Activated T-helper 1 cell treated with anti-CD3 and anti-CD28 coated beads, Interleukin-12 subunit alpha, Interleukin-12 subunit beta, Interleukin-2, Interleukin-4 antibody, amounts not matched to agents 30 ng/mL and 10 ng/mL and 1 ng/mL, durations not matched to agents 14 hours and 24 hours and 36 hours (primary cell): Measurements from ENCODE around the gene HES5. TPM values are rescaled to one million over a fixed set of nuclear protein-coding genes. Genes with fewer than 3 reads are reported as not detected.

ENCODE experiments used
- DNase-seq: peaks from one replicate; pipeline ENCODE4 v3.0.0; 2021; ENCODE audit warnings: low spot score
- H3K27ac Mint-ChIP-seq: one replicate; pipeline ENCODE4 v1.8.0; 2021; ENCODE audit warnings: mild to moderate bottlenecking, mixed read lengths
- H3K27me3 Mint-ChIP-seq: one replicate; pipeline ENCODE4 v1.8.0; 2022; ENCODE audit warnings: mild to moderate bottlenecking, moderate library complexity, mixed read lengths; ENCODE audit not compliant: insufficient read depth
- H3K36me3 Mint-ChIP-seq: one replicate; pipeline ENCODE4 v1.8.0; 2021; ENCODE audit warnings: low read depth, mixed read lengths
- H3K4me1 Mint-ChIP-seq: one replicate; pipeline ENCODE4 v1.8.0; 2021; ENCODE audit warnings: low read depth, mixed read lengths
- H3K4me3 Mint-ChIP-seq: one replicate; pipeline ENCODE4 v1.8.0; 2021; ENCODE audit warnings: mild to moderate bottlenecking, moderate library complexity, mixed read lengths
- H3K9me3 Mint-ChIP-seq: one replicate; pipeline ENCODE4 v1.8.0; 2021; ENCODE audit warnings: mixed read lengths
- intact Hi-C: fragments of 100-400 bp; cut with micrococcal nuclease; formaldehyde crosslinking; loops from one replicate; pipeline ENCODE4 v1.15.1; 2024
- total RNA-seq: library from RNA; stranded (reverse); gene quantifications from 2 replicates; pipeline ENCODE4 v1.2.3, GENCODE V29; 2022

The HES5 gene
- total RNA-seq, 1 donor from 2014 or later, result not detected

DNA sequence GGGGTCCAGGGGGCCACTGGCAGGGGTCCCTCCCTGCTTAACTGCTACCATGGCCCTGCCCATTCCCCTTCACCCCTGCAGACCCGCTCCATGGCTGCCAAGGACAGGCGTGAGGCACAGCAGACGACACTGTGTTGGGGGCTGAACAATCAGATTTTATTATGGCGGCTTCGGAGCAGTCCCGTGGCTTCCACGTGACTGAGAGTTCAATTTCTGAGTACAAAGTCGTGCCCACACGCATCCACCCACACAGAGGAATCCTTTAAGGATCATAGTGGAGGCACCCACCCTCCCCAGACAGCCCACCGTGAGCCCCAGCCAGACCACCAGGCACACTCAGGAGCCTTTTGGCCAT is 1.5 kb downstream of the HES5 start:
- H3K4me1 Mint-ChIP-seq, result peaks cover 24% of the 10 kb centered on the region
- H3K4me3 Mint-ChIP-seq, result no peak overlapping the region
- no peak overlapping the region for H3K27ac Mint-ChIP-seq
- intact Hi-C loops, result loop anchor here (10.0 kb wide), 3 partner anchors 234 to 394 kb away; no protein-coding TSS in a partner anchor
- H3K9me3 Mint-ChIP-seq, result no peaks in the 10 kb centered on the region
- peaks cover 25% of the 10 kb centered on the region for H3K27me3 Mint-ChIP-seq
- no peak for DNase-seq
- no peaks in the 10 kb centered on the region for H3K36me3 Mint-ChIP-seq

DNA sequence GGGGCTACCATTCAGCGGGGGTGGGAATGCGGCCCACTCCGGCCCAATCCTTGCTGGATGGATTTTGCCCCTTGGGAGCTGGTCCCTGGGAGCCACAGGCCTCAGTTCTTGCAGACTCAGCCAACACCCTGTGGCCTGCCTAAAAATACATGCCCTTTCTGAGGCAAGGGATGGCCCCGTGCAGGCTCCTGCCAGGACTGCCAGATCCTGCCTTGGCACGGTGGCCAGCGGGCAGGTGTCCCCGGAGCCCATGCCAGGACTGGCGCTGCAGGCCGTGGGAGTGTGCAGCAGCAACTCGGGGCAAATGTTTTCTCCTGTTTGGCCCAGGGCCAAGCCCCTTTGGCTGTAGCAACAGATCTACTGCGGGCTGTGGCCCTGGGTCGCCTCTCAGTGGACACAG is 2.0 kb downstream of the HES5 start:
- Mint-ChIP-seq H3K4me3 (no peak overlapping the region), H3K27ac (no peak overlapping the region), H3K9me3 (no peaks in the 10 kb centered on the region), H3K4me1 (peaks cover 30% of the 10 kb centered on the region), H3K27me3 (peaks cover 22% of the 10 kb centered on the region), H3K36me3 (no peaks in the 10 kb centered on the region)
- DNase-seq, result no peak
- intact Hi-C loops, result loop anchor here (10.0 kb wide), 3 partner anchors 233 to 393 kb away; no protein-coding TSS in a partner anchor

- Mint-ChIP-seq H3K4me1 (peaks cover 35% of the 10 kb centered on the region), H3K36me3 (no peaks in the 10 kb centered on the region), H3K9me3 (no peaks in the 10 kb centered on the region), H3K4me3 (no peak overlapping the region), H3K27ac (no peak overlapping the region), H3K27me3 (peaks cover 19% of the 10 kb centered on the region)
- intact Hi-C loops, result loop anchor here (2.0 to 10.0 kb wide), 4 partner anchors 233 to 393 kb away; no protein-coding TSS in a partner anchor
- no peak for DNase-seq
Measured at GRCh38 chr1:2527556-2527860, 2.6 kb downstream of the HES5 start.

- H3K4me1 Mint-ChIP-seq, result peaks cover 38% of the 10 kb centered on the region
- peak overlapping the region; percentile 48 for H3K4me3 Mint-ChIP-seq
- intact Hi-C loops, result loop anchor here (1.0 to 10.0 kb wide), 10 partner anchors 20 to 392 kb away; partner anchors contain the start of genes MORN1, PEX10, PRXL2B and RER1
- DNase-seq, result peak; percentile 41
- H3K36me3 Mint-ChIP-seq, result no peaks in the 10 kb centered on the region
- peaks cover 19% of the 10 kb centered on the region for H3K27me3 Mint-ChIP-seq
- peak overlapping the region; percentile 50 for H3K27ac Mint-ChIP-seq
- H3K9me3 Mint-ChIP-seq, result no peaks in the 10 kb centered on the region
Measured at GRCh38 chr1:2526824-2527555, 3.1 kb downstream of the HES5 start.

DNA sequence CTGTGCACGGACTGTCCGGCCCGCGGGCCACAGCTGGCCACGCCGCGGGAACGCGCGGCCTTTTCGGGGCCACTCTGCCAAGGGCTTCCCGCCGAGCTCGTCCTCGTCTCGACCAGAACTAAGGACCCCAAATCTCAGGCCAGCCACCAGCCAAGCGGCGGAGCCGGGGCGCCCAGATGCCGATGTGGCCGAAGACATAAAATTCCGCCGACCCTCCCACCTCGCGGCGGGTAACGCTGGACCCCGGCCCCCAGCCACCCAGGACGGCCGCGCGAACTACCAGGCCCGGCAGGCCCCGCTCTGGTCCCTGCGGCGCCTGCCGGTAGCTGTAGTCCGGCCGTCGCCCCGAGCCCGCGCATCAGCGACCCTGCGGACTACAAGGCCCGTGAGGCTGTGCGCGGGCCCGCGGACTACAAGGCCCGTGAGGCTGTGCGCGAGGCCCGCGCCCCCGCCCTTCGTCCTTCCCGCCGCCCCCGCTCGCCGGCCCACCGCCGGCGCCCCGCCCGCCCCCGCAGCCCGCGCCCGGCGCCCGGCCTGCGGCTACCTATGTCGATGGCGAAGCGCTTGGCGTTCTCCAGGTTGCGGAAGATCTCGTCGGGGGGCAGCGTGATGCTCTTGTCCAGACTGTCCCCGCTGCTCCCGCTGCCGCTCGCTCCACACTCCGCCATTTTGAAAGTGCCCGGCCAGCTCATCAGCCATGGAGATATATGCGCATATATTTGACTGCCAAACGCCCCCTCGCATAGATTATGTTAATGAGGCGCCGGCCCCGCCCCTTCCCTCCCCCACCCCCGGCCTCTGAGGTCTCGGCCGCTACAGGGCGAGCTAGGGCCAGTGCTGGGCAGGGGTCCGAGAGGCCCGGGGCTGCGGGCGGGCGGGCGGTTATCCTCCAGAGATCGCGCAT is 3.9 kb downstream of the HES5 start, which contains the start of gene PANK4:
PANK4 (minus strand) TSS at position 677 of the 904 bp plus-strand sequence; CDS start at position 668, 9 bp downstream.
- peaks cover 38% of the 10 kb centered on the region for H3K4me1 Mint-ChIP-seq
- intact Hi-C loops, result loop anchor here (1.0 to 10.0 kb wide), 10 partner anchors 21 to 391 kb away; partner anchors contain the start of genes MORN1, PEX10, PRXL2B and RER1
- H3K36me3 Mint-ChIP-seq, result peaks cover under 1% of the 10 kb centered on the region
- peak; percentile 86 for DNase-seq
- H3K4me3 Mint-ChIP-seq, result peak within 1 kb of the TSS; percentile 94
- peaks cover 15% of the 10 kb centered on the region for H3K27me3 Mint-ChIP-seq
- peak within 1 kb of the TSS; percentile 98 for H3K27ac Mint-ChIP-seq
- no peaks in the 10 kb centered on the region for H3K9me3 Mint-ChIP-seq

- intact Hi-C loops, result loop anchor here (10.0 kb wide), 3 partner anchors 231 to 391 kb away; no protein-coding TSS in a partner anchor
Measured at GRCh38 chr1:2525572-2525919, 4.5 kb downstream of the HES5 start.

DNA sequence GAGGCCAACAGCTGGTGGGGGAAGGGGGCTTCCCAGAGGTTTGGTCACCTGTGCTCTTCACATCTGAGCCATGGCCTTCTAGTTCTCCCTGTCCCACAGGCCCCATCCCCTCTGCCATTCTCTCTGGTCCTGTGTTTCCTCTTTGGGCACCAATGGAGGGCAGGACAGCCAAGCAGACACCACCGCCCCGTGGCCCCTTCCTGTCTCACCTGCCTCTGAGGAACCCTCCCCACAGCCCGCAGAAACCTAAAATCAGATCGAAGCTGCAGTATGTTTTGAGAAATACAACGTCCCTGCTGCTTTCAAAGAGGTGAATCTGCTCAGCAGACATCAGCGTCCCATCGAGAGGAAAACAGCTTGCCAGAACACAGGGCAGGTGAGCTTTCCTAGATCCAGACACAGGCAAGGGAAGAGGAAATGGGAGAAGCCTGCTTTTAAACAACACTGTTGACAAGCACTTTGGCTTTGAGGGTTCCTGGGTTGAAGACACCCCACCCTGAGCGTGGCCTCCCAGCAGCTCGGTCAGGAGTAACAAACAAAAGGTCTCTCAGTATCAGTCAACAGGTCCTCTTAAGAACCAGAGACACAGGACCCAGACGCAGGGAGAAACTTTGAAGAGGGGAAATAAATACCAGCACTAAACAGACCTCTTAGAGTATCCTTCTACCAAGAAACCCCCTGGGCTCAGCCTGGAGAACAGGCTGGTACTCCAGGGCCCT is 6.0 kb downstream of the HES5 start:
- Mint-ChIP-seq H3K4me3 (peak overlapping the region; percentile 94), H3K9me3 (no peaks in the 10 kb centered on the region), H3K27ac (peak overlapping the region; percentile 93), H3K4me1 (peaks cover 38% of the 10 kb centered on the region), H3K36me3 (peaks cover 8% of the 10 kb centered on the region), H3K27me3 (peaks cover 11% of the 10 kb centered on the region)
- intact Hi-C loops, result loop anchor here (10.0 kb wide), 3 partner anchors 229 to 389 kb away; no protein-coding TSS in a partner anchor
- peak; percentile 53 for DNase-seq

More at GRCh38 chr1:2525572-2525919, 4.5 kb downstream of the HES5 start:
- Mint-ChIP-seq H3K9me3 (no peaks in the 10 kb centered on the region), H3K4me1 (peaks cover 38% of the 10 kb centered on the region), H3K4me3 (peak overlapping the region; percentile 94), H3K27me3 (peaks cover 11% of the 10 kb centered on the region), H3K27ac (peak overlapping the region; percentile 93), H3K36me3 (peaks cover 6% of the 10 kb centered on the region)
- DNase-seq, result no peak

- DNase-seq, result no peak
Measured at GRCh38 chr1:2523191-2523890, 6.7 kb downstream of the HES5 start.

GRCh38 chr1:2522230-2522629 is 7.8 kb downstream of the HES5 start:
- peaks cover 37% of the 10 kb centered on the region for H3K4me1 Mint-ChIP-seq
- H3K9me3 Mint-ChIP-seq, result no peaks in the 10 kb centered on the region
- intact Hi-C loops, result loop anchor here (10.0 kb wide), 3 partner anchors 227 to 387 kb away; no protein-coding TSS in a partner anchor
- H3K27ac Mint-ChIP-seq, result peak overlapping the region; percentile 93
- no peak overlapping the region for H3K4me3 Mint-ChIP-seq
- DNase-seq, result no peak
- peaks cover 16% of the 10 kb centered on the region for H3K36me3 Mint-ChIP-seq
- H3K27me3 Mint-ChIP-seq, result peaks cover 5% of the 10 kb centered on the region

More at GRCh38 chr1:2523191-2523890, 6.7 kb downstream of the HES5 start:
- peak overlapping the region; percentile 93 for H3K27ac Mint-ChIP-seq
- H3K36me3 Mint-ChIP-seq, result peaks cover 14% of the 10 kb centered on the region
- H3K27me3 Mint-ChIP-seq, result peaks cover 5% of the 10 kb centered on the region
- peaks cover 38% of the 10 kb centered on the region for H3K4me1 Mint-ChIP-seq
- peak overlapping the region; percentile 94 for H3K4me3 Mint-ChIP-seq
- no peaks in the 10 kb centered on the region for H3K9me3 Mint-ChIP-seq
- intact Hi-C loops, result loop anchor here (10.0 kb wide), 3 partner anchors 229 to 389 kb away; no protein-coding TSS in a partner anchor

DNA sequence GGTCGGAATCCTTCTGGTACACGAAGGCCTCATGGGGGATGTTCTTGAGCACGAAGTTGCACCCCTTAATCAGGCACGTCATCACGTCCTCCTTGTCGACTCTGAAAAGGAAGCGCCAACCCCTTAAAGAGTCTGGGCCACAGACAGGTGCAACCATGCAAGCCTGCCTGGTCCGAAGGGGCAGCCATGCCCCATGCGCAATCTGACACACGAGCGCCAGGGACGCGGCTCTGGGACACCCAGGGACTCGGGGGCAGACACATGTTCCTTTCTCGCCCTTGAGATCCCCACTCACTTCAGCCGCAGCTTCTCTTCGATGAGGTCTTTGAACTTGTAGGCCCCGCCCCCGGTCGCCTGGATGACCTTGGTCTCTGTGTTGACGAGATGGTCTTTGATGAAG is 9.3 kb downstream of the HES5 start:
- peaks cover 31% of the 10 kb centered on the region for H3K4me1 Mint-ChIP-seq
- H3K27me3 Mint-ChIP-seq, result peaks cover 1% of the 10 kb centered on the region
- DNase-seq, result no peak
- intact Hi-C loops, result loop anchor here (10.0 kb wide), 3 partner anchors 226 to 386 kb away; no protein-coding TSS in a partner anchor
- no peak overlapping the region for H3K4me3 Mint-ChIP-seq
- peaks cover 18% of the 10 kb centered on the region for H3K36me3 Mint-ChIP-seq
- no peaks in the 10 kb centered on the region for H3K9me3 Mint-ChIP-seq
- H3K27ac Mint-ChIP-seq, result no peak overlapping the region

- intact Hi-C loops, result loop anchor here (10.0 kb wide), 3 partner anchors 225 to 385 kb away; no protein-coding TSS in a partner anchor
- peaks cover 18% of the 10 kb centered on the region for H3K36me3 Mint-ChIP-seq
- DNase-seq, result no peak
Measured at GRCh38 chr1:2520206-2520605, 9.9 kb downstream of the HES5 start.

More at GRCh38 chr1:2520206-2520605, 9.9 kb downstream of the HES5 start:
- Mint-ChIP-seq H3K27ac (no peak overlapping the region), H3K4me1 (peaks cover 30% of the 10 kb centered on the region), H3K4me3 (no peak overlapping the region), H3K27me3 (peaks cover 1% of the 10 kb centered on the region), H3K9me3 (no peaks in the 10 kb centered on the region)
